GM19438 (cell line): ENCODE results near the gene MAPRE2.
"Not testable (repeated sequence)": the region's sequence is repeated elsewhere in the genome, so short reads cannot be mapped to it uniquely, and the experiment has no call there.

Experiments
- ATAC-seq: cut with Tn5 transposase; IDR thresholded peaks from one replicate; pipeline ENCODE4 v1.9.1; 2021; ENCODE audit warnings: low read depth; ENCODE audit not compliant: unreplicated experiment

MAPRE2 gene

GRCh38 chr18:35142275-35142615, 101.0 kb downstream of the MAPRE2 start:
- ATAC-seq = no peak

- no peak for ATAC-seq
These were observed 102.7 kb downstream of the MAPRE2 start for GRCh38 chr18:35143622-35144596.

DNA sequence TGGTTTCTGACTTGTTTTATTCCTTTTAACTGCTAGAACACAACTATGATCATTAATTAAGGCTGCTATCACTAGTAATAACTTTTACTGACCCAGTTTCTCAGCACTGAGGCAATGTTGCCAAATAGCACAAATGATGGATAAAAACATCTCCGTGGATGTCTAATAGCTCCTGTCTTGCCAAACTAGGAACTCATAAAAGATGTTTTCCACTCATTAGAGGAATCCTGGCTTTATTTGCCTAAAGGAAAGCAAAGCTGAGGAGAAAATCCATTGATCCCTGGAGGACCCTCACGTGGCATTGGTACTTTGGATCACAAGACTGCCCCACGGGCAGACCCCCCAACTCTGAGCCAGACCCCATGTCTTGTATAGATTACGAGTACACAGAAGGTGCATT, 103.5 kb downstream of the MAPRE2 start:
- ATAC-seq = no peak

GRCh38 chr18:35150195-35150594, 109.0 kb downstream of the MAPRE2 start:
- not testable (repeated sequence) for ATAC-seq

- peak; percentile 62 for ATAC-seq
These were observed 112.5 kb downstream of the MAPRE2 start for GRCh38 chr18:35153609-35154272.

DNA sequence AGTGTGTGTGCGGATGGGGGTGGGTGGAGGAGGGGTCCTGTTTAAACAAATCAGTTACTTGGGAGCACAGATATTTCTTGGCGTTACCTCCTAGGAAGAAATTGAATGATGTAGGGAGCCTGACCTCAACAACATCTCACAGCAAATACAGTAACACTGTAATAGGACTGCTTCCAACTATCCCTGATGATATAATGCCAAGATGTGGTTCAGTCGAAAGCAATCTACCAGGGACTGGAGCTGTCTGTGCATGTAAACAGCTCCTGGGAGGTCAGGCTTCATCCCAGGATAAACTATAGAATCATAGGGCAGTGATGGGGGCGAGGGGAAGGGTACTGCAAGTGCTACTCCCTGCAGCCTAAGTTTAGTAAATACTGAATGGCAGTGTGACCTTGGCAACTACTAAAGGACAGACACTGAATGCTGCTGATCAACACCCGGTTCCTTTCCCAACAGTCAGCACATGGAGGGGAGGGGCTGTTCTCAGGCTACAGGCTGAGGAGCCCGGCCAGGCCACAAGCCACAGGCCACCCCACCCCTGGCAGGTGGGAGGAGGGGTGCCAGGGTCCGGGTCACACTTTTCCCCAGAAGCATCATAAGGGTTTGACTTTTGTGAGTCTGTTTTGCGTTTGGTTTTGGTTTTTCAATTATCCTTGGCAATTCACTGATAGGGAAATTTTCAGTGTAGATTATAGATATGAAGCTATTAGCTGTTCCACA, 114.3 kb downstream of the MAPRE2 start:
- ATAC-seq = no peak

- ATAC-seq = no peak
These were observed 116.0 kb downstream of the MAPRE2 start for GRCh38 chr18:35157181-35157580.

DNA sequence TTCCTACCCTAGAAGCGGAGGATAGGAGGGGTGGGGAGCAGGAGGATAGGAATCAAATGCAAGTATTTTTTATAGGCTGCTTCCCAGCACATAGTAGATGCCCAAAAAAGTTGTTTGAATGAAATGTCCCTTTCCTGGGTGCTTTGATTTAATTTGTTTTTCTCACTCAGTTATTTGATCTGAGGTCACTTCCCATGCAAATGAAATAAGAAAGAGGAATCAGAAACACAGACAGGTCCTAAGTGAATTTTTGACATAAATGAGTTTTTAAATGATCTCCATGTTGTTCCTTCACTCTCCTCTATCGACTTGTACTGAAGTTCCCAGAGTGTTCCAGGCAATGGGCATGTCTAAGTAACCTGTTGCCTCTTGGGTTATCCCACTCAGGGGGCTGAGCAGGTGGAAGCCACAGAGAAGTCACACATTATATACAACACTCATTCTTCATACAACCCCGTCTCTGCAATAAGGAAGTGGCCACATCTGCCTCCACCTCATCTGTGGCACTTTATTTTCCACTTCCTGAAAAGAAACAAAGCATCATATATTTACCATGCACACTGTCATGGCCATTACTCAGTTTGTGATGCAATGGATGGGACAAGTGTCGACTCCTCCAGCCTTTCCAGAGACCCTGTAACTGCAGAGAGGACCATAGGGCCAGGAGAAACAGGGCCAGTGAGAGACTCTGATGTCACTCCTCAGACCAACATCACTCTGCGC, 117.7 kb downstream of the MAPRE2 start:
- ATAC-seq = no peak

- no peak for ATAC-seq
These were observed 118.6 kb downstream of the MAPRE2 start for GRCh38 chr18:35159782-35160181.

DNA sequence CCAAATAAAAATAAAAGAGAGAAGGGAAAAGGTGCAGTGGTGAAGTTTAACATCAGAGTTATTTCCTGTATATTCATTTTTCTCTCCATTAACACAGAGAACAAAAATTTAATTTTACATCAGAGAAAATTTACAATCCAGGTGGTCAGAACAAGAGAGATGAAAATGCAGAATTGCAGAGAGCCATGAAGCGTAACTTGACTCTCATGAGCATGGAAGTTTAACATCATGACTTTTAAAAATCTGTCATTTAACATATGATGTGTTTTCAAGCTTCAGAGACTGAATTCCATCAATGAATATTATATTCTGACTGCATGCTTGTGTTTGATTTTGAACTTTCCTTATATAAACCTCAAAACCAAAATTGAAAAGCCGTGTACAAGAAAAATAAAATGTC, 120.3 kb downstream of the MAPRE2 start:
- ATAC-seq = no peak

GRCh38 chr18:35161934-35162333, 120.7 kb downstream of the MAPRE2 start:
- no peak for ATAC-seq

DNA sequence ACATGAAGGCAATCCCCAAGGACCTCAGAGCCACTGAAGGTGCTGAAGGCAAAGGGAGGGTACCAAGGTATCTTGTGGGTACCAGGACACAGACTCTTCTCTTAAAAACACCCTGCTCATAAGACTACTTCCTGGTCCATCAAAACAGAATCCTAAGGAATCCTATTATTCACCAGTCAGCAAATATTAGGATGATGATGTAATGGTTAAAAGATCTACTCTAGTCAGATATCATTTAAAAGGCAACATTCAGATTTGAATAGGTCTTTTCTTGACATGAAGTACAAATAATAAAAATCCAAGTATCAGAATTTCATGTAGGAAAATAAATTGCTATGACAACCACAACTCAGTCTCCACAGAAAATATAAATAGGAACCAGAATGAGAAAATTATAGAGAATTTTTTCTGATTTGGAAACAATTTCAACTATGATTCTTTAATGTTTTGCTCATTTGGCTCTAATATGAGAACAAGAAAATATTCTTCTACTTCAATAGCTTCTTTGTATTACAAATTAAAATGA, 121.9 kb downstream of the MAPRE2 start:
- ATAC-seq = no peak

- no peak for ATAC-seq
These were observed 122.5 kb downstream of the MAPRE2 start for GRCh38 chr18:35163721-35164120.

GRCh38 chr18:35164133-35164532, 122.9 kb downstream of the MAPRE2 start:
- ATAC-seq = no peak

GRCh38 chr18:35167332-35167731, 126.1 kb downstream of the MAPRE2 start:
- ATAC-seq = no peak

DNA sequence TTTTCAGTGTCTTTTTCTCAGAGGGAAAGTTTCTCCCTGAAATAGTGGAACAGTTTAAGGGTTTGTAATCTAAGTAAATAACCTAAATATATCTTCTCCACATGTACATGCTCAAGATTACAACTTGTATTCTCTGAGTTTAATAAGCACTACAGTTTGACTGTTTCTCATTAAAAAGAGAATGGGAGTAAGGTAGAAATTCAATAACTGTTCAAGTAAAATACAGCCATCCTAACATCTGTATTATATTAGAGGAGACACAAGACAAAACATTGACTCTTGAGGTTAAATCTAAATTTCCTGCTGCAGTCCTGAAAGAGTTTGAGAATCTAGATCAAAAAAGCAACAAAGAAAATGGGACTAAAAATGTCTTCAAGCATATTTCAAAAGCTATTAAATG, 126.6 kb downstream of the MAPRE2 start:
- no peak for ATAC-seq

GRCh38 chr18:35170323-35170722, 129.1 kb downstream of the MAPRE2 start:
- ATAC-seq = not testable (repeated sequence)

- no peak for ATAC-seq
These were observed 130.2 kb downstream of the MAPRE2 start for GRCh38 chr18:35171315-35171987.

DNA sequence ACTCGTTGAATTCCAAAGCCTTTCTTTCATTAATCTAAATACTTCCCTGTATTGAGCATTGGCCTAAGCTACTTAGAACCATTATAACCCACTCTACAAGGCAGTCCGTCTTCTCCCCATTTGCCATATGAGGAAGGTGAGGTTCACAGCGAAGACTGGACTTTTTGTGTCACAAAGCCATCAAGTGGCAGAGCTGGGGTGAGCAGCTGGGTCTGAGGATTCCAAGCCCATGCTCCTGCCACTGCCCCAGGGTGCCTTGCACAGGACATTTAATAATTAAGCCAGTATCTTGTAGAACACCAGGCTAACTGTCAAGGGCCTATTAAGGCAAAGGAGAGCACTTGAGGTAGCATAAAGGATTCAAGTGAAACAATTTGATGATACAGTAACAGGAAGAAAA, 130.8 kb downstream of the MAPRE2 start:
- no peak for ATAC-seq
